B cell (primary cell): ENCODE measurements around the gene CLDN20. TPM values are rescaled to one million over a fixed set of nuclear protein-coding genes. Genes with fewer than 3 reads are reported as not detected.
A peak's percentile ranks its signal among the peaks of the same experiment; 100 is the strongest.
"Not testable (repeated sequence)": the region's sequence is repeated elsewhere in the genome, so short reads cannot be mapped to it uniquely, and the experiment has no call there.

Experiments used
- ATAC-seq: fragments of 200-7000 bp; cut with Tn5 transposase; one replicate; pipeline ENCODE4 v1.10.0; 2021; ENCODE audit warnings: low read depth, mild to moderate bottlenecking, moderate number of reproducible peaks, moderate library complexity
- CTCF ChIA-PET: fragments of 350-600 bp; sonication (Branson Sonifier 250); formaldehyde crosslinking; loops from one replicate; lab custom pipeline; 2021; ENCODE audit warnings: antibody characterized with exemption, inconsistent platforms; lab: Charles Lee
- POLR2A ChIA-PET: fragments of 350-600 bp; sonication (Branson Sonifier 250); formaldehyde crosslinking; loops from one replicate; lab custom pipeline; 2021; ENCODE audit warnings: antibody characterized with exemption; lab: Charles Lee
- DNase-seq: peaks from one replicate; pipeline ENCODE4 v3.0.0; 2013
- H2AFZ ChIP-seq: 2 replicates; pipeline ENCODE4 v1.6.1; 2012; ENCODE audit warnings: mild to moderate bottlenecking, low read depth, low read length; ENCODE audit not compliant: insufficient read depth, poor library complexity, severe bottlenecking
- H3K27ac ChIP-seq, 2 donors: 1 replicate in 1 of 2; 2 replicates in 1 of 2; pipeline ENCODE4 v1.5.1; 2012 to 2013; ENCODE audit warnings: low read length in 2 of 2, mild to moderate bottlenecking in 2 of 2, moderate library complexity in 1 of 2
- H3K27me3 ChIP-seq, 4 experiments: fragments of 200-600 bp in 1 of 4; sonication (generic) in 1 of 4; replicated peaks in 1 of 4; 1 replicate in 2 of 4; 2 replicates in 2 of 4; pipeline versions ENCODE4 v1.6.1 to v1.7.0; 2013 to 2016; ENCODE audit warnings: low read length in 3 of 4, mild to moderate bottlenecking in 2 of 4, mixed read lengths in 1 of 4, moderate library complexity in 1 of 4; ENCODE audit not compliant: insufficient read depth in 4 of 4, control insufficient read depth in 3 of 4; ENCODE audit errors: control extremely low read depth in 1 of 4
- H3K36me3 ChIP-seq, 2 experiments: replicated peaks in 1 of 2; 1 replicate in 1 of 2; 2 replicates in 1 of 2; pipeline versions ENCODE4 v1.6.1 to v1.7.1; 2013; ENCODE audit warnings: low read length in 1 of 2; ENCODE audit not compliant: insufficient read depth in 2 of 2, control insufficient read depth in 1 of 2; ENCODE audit errors: control extremely low read depth in 1 of 2, extremely low read depth in 1 of 2
- H3K4me1 ChIP-seq, 2 donors: fragments of 200-600 bp in 1 of 2; sonication (generic) in 1 of 2; 1 replicate in 1 of 2; 2 replicates in 1 of 2; pipeline versions ENCODE4 v1.5.1 to v1.6.1; 2013 to 2017; ENCODE audit warnings: low read length in 2 of 2; ENCODE audit not compliant: control insufficient read depth in 2 of 2, insufficient read depth in 2 of 2
- H3K4me2 ChIP-seq: replicated peaks from 2 replicates; pipeline ENCODE3; 2012; ENCODE audit warnings: mild to moderate bottlenecking, low read depth, low read length; ENCODE audit not compliant: poor library complexity, severe bottlenecking
- H3K4me3 ChIP-seq, 5 experiments: fragments of 200-600 bp in 1 of 5; sonication (generic) in 1 of 5; 1 replicate in 3 of 5; 2 replicates in 2 of 5; pipeline versions ENCODE4 v1.5.1 to v1.7.0; 2011 to 2016; ENCODE audit warnings: low read length in 4 of 5, mild to moderate bottlenecking in 4 of 5, low read depth in 2 of 5, control low read depth in 1 of 5, moderate library complexity in 1 of 5; ENCODE audit not compliant: insufficient read depth in 1 of 5; ENCODE audit errors: control extremely low read depth in 1 of 5, extremely low read depth in 1 of 5
- H3K79me2 ChIP-seq: fragments of 200-600 bp; sonication (generic); one replicate; pipeline ENCODE4 v1.6.0; 2016; ENCODE audit warnings: low read length; ENCODE audit not compliant: control insufficient read depth, insufficient read depth
- H3K9ac ChIP-seq: fragments of 200-600 bp; sonication (generic); 2 replicates; pipeline ENCODE4 v1.6.1; 2017; ENCODE audit warnings: mild to moderate bottlenecking, low read length, moderate library complexity
- H3K9me3 ChIP-seq, 3 donors: one replicate each; pipeline versions ENCODE4 v1.6.1 to v1.7.1; 2013; ENCODE audit warnings: low read length in 2 of 3; ENCODE audit not compliant: control insufficient read depth in 2 of 3, insufficient read depth in 1 of 3; ENCODE audit errors: control extremely low read depth in 1 of 3
- H4K20me1 ChIP-seq: 2 replicates; pipeline ENCODE4 v1.6.0; 2012; ENCODE audit warnings: mild to moderate bottlenecking, low read length; ENCODE audit not compliant: insufficient read depth, control insufficient read depth, poor library complexity, severe bottlenecking
- H3K27ac Mint-ChIP-seq: one replicate; pipeline ENCODE4 v1.8.0; 2021; ENCODE audit warnings: mixed read lengths
- H3K27me3 Mint-ChIP-seq: one replicate; pipeline ENCODE4 v1.8.0; 2021; ENCODE audit warnings: mixed read lengths
- H3K4me1 Mint-ChIP-seq: one replicate; pipeline ENCODE4 v1.8.0; 2021; ENCODE audit warnings: mixed read lengths
- H3K4me3 Mint-ChIP-seq: one replicate; pipeline ENCODE4 v1.8.0; 2021; ENCODE audit warnings: mixed read lengths
- H3K9me3 Mint-ChIP-seq: one replicate; pipeline ENCODE4 v1.8.0; 2022; ENCODE audit warnings: mixed read lengths; ENCODE audit not compliant: insufficient read depth
- CTCF ChIP-seq: fragments of 200-600 bp; IDR thresholded peaks from one replicate; pipeline ENCODE4 v1.8.0; 2022; ENCODE audit warnings: antibody characterized with exemption, mild to moderate bottlenecking
- EZH2 ChIP-seq: IDR thresholded peaks from 2 replicates; pipeline ENCODE4 v1.6.1; 2012; ENCODE audit warnings: borderline replicate concordance, low read depth, mild to moderate bottlenecking, moderate library complexity, low read length; ENCODE audit not compliant: insufficient read depth, poor library complexity, severe bottlenecking
- WGBS: methylation state at CpG from one replicate; pipeline ENCODE4 v1.1.5; 2013; ENCODE audit warnings: missing lambda C conversion rate; ENCODE audit not compliant: insufficient coverage; 5-methylcytosine and 5-hydroxymethylcytosine counted together
- intact Hi-C: fragments of 100-400 bp; cut with micrococcal nuclease; formaldehyde crosslinking; loops from one replicate; pipeline ENCODE4 v1.10.0; 2022
- polyA plus RNA-seq: library from polyadenylated mRNA; depleted of rRNA; stranded (reverse); fragments of >200 nt; gene quantifications from 2 replicates; pipeline ENCODE4 v1.2.3, GENCODE V29; 2012
- total RNA-seq, 2 donors: library from RNA; stranded (reverse); fragments of 120-200 nt in 1 of 2; gene quantifications; 1 replicate in 1 of 2; 2 replicates in 1 of 2; pipeline versions ENCODE4 v1.2.3 to v1.2.4, GENCODE V29; 2013 to 2022

The CLDN20 gene
- total and polyA plus RNA-seq, 2 donors (not counting 1 experiment from before 2014, with no cell fraction given) = not detected

GRCh38 chr6:155267411-155267810 lies 3.6 kb downstream of the CLDN20 start:
- WGBS = 92% methylated on average over 1 of the region's 2 CpGs
- no peak for DNase-seq
- Histone ChIP-seq H3K27me3 (no peaks in the 10 kb centered on the region), H3K27ac (no peak overlapping the region), H4K20me1 (no peaks in the 10 kb centered on the region), H3K9me3 (no peaks in the 10 kb centered on the region), H3K9ac (no peak overlapping the region), H2AFZ (no peak overlapping the region), H3K4me2 (no peak overlapping the region), H3K4me3 (no peak overlapping the region), H3K79me2 (no peaks in the 10 kb centered on the region), H3K36me3 (peaks cover 12 to 32% of the 10 kb centered on the region in 2 experiments), H3K4me1 (peaks cover under 1% of the 10 kb centered on the region in 2 donors)
- ChIA-PET POLR2A (no interaction called here), CTCF (interaction anchor here (1.0 to 2.4 kb wide), 2 partner anchors 21 to 89 kb away, joined by 3 to 11 read pairs; no protein-coding TSS in a partner anchor)
- intact Hi-C loops = loop anchor here (5.0 kb wide), 1 partner anchor 585 kb away; no protein-coding TSS in a partner anchor
- H3K4me1 Mint-ChIP-seq = peaks cover 5% of the 10 kb centered on the region
- TF ChIP-seq CTCF (no peak), EZH2 (no peak)
- H3K9me3 Mint-ChIP-seq = no peaks in the 10 kb centered on the region
- ATAC-seq = no peak
- H3K4me3 Mint-ChIP-seq = no peak overlapping the region
- no peak overlapping the region for H3K27ac Mint-ChIP-seq
- H3K27me3 Mint-ChIP-seq = no peaks in the 10 kb centered on the region

GRCh38 chr6:155268088-155268867 lies 4.5 kb downstream of the CLDN20 start:
- H4K20me1 ChIP-seq, H3K4me1 Mint-ChIP-seq, H3K9ac ChIP-seq, H2AFZ ChIP-seq, H3K27me3 Mint-ChIP-seq, H3K9me3 Mint-ChIP-seq, ATAC-seq, H3K27ac ChIP-seq, H3K9me3 ChIP-seq, H3K4me3 ChIP-seq, H3K27ac Mint-ChIP-seq, H3K4me3 Mint-ChIP-seq, H3K4me1 ChIP-seq, H3K4me2 ChIP-seq, H3K79me2 ChIP-seq, H3K27me3 ChIP-seq: not testable (repeated sequence)
- H3K36me3 ChIP-seq = peaks cover 12 to 32% of the 10 kb centered on the region in 2 experiments
- POLR2A ChIA-PET = interaction anchor here (0.6 kb wide), 1 partner anchor 158 kb away, joined by 5 read pairs; no protein-coding TSS in a partner anchor
- intact Hi-C loops = loop anchor here (5.0 kb wide), 1 partner anchor 586 kb away; no protein-coding TSS in a partner anchor
- peak; percentile 16 for DNase-seq
- CTCF ChIA-PET = interaction anchor here (0.6 to 2.4 kb wide), 5 partner anchors 20 to 400 kb away, joined by 3 to 11 read pairs (median 6); no protein-coding TSS in a partner anchor
- WGBS = 93% methylated on average over 1 of the region's 5 CpGs
- TF ChIP-seq CTCF = peak; percentile 36
